ENCODE results near the gene PRDM4. TPM values are rescaled to one million over a fixed set of nuclear protein-coding genes. Genes with fewer than 3 reads are reported as not detected.

Gene PRDM4
- polyA plus RNA-seq, 3 donors: 6.5 to 16.4 (median 7.0) TPM

DNA sequence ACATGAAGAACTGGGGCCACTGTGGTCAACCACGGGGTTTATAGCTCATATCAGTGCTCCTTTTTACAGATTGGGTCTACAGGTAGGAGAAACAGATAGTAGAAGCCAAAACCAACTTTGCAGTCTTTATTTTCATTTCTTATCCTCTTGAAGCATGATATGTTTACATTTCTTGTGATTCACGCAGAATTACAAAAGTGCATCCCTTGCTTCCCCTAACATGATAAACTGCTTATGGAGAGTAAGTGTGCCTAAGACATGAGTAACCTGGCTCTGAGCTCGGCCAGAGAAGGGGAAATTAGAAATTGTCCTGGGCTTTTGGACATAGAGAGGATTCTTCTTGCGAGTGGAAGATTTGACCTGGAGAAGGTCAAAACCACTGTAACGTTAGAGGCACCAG lies 56.9 kb downstream of the PRDM4 start:
- Mint-ChIP-seq H3K4me3 (no peak overlapping the region), H3K27ac (no peak overlapping the region), H3K36me3 (peaks cover 87 to 93% of the 10 kb centered on the region in 2 donors), H3K27me3 (ENCODE audit: low read depth in 3 of 3) (no peaks in the 10 kb centered on the region), H3K9me3 (peaks cover 0 to 9% (median 2%) of the 10 kb centered on the region in 7 donors), H3K4me1 (no peaks in the 10 kb centered on the region)
- no peak for DNase-seq
- Histone ChIP-seq H3K4me1 (ENCODE audit: control insufficient read depth in 1 of 2, insufficient read depth in 2 of 2, low read length in 2 of 2) (no peaks in the 10 kb centered on the region), H3K27ac (ENCODE audit: low read depth in 1 of 2, low read length in 2 of 2) (no peak overlapping the region), H3K36me3 (replicated peaks in 1 of 2; ENCODE audit: control insufficient read depth in 1 of 2, insufficient read depth in 2 of 2, low read length in 2 of 2) (peaks cover 71 to 84% of the 10 kb centered on the region in 2 donors), H3K79me2 (ENCODE audit: insufficient read depth, low read length) (no peaks in the 10 kb centered on the region), H3K9ac (ENCODE audit: insufficient read depth, low read length, poor library complexity, severe bottlenecking) (no peak overlapping the region), H3K4me2 (replicated peaks; ENCODE audit: extremely low read depth, low read length, poor library complexity, severe bottlenecking) (no peak overlapping the region), H4K20me1 (ENCODE audit: insufficient read depth, low read length) (no peaks in the 10 kb centered on the region), H2AFZ (ENCODE audit: insufficient read depth, low read depth, low read length, poor library complexity, severe bottlenecking) (no peak overlapping the region), H3K9me3 (replicated peaks in 1 of 2; ENCODE audit: control insufficient read depth in 1 of 2, insufficient read depth in 1 of 2, low read length in 2 of 2) (no peaks in the 10 kb centered on the region), H3K4me3 (replicated peaks in 1 of 3; ENCODE audit: low read depth in 2 of 3, low read length in 3 of 3) (no peak overlapping the region), H3K27me3 (ENCODE audit: control insufficient read depth in 2 of 2, insufficient read depth in 2 of 2, low read length in 2 of 2) (no peaks in the 10 kb centered on the region)
- WGBS (ENCODE audit: insufficient coverage): no CpG with 5 or more reads among the region's 5 CpGs
- intact Hi-C loops (cut with micrococcal nuclease): no loop called here
- TF ChIP-seq, protein P1, sequence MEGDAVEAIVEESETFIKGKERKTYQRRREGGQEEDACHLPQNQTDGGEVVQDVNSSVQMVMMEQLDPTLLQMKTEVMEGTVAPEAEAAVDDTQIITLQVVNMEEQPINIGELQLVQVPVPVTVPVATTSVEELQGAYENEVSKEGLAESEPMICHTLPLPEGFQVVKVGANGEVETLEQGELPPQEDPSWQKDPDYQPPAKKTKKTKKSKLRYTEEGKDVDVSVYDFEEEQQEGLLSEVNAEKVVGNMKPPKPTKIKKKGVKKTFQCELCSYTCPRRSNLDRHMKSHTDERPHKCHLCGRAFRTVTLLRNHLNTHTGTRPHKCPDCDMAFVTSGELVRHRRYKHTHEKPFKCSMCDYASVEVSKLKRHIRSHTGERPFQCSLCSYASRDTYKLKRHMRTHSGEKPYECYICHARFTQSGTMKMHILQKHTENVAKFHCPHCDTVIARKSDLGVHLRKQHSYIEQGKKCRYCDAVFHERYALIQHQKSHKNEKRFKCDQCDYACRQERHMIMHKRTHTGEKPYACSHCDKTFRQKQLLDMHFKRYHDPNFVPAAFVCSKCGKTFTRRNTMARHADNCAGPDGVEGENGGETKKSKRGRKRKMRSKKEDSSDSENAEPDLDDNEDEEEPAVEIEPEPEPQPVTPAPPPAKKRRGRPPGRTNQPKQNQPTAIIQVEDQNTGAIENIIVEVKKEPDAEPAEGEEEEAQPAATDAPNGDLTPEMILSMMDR (IDR thresholded peaks at IDR 0.05): no peak

DNA sequence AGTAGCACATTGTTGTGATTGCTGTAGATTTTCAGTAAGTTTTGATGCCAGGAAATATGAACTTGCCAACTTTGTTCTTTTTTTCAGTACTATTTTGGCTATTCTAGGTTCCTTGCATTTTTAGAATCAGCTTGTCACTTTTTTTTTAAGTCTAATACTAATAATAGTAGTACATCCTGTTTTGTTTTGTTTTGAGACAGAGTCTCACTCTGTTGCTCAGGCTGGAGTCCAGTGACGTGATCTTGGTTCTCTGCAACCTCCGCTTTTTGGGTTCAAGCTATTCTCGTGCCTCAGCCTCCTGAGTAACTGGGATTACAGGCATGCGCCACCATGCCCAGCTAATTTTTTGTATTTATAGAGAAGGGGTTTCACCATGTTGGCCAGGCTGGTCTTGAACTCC lies 58.8 kb downstream of the PRDM4 start:
- TF ChIP-seq, protein P1 (IDR thresholded peaks at IDR 0.05): no peak
- H3K4me3 ChIP-seq (replicated peaks in 1 of 3; ENCODE audit: low read depth in 2 of 3, low read length in 3 of 3): no peak overlapping the region
- H3K27ac ChIP-seq (ENCODE audit: low read depth in 1 of 2, low read length in 2 of 2): no peak overlapping the region
- H4K20me1 ChIP-seq (ENCODE audit: insufficient read depth, low read length): no peaks in the 10 kb centered on the region
- no peak overlapping the region for H3K27ac Mint-ChIP-seq
- no peaks in the 10 kb centered on the region for H3K27me3 Mint-ChIP-seq (ENCODE audit: low read depth in 3 of 3)
- peaks cover 0 to 9% (median 2%) of the 10 kb centered on the region in 7 donors for H3K9me3 Mint-ChIP-seq
- intact Hi-C loops (cut with micrococcal nuclease): no loop called here
- no peak overlapping the region for H3K4me3 Mint-ChIP-seq
- 100% methylated on average over 3 of the region's 4 CpGs for WGBS (ENCODE audit: insufficient coverage)
- H3K36me3 ChIP-seq (replicated peaks in 1 of 2; ENCODE audit: control insufficient read depth in 1 of 2, insufficient read depth in 2 of 2, low read length in 2 of 2): peaks cover 77 to 86% of the 10 kb centered on the region in 2 donors
- H3K9ac ChIP-seq (ENCODE audit: insufficient read depth, low read length, poor library complexity, severe bottlenecking): no peak overlapping the region
- DNase-seq: no peak
- H3K9me3 ChIP-seq (replicated peaks in 1 of 2; ENCODE audit: control insufficient read depth in 1 of 2, insufficient read depth in 1 of 2, low read length in 2 of 2): no peaks in the 10 kb centered on the region
- no peaks in the 10 kb centered on the region for H3K4me1 ChIP-seq (ENCODE audit: control insufficient read depth in 1 of 2, insufficient read depth in 2 of 2, low read length in 2 of 2)
- H2AFZ ChIP-seq (ENCODE audit: insufficient read depth, low read depth, low read length, poor library complexity, severe bottlenecking): no peak overlapping the region
- H3K79me2 ChIP-seq (ENCODE audit: insufficient read depth, low read length): no peaks in the 10 kb centered on the region
- H3K4me2 ChIP-seq (replicated peaks; ENCODE audit: extremely low read depth, low read length, poor library complexity, severe bottlenecking): no peak overlapping the region
- no peaks in the 10 kb centered on the region for H3K4me1 Mint-ChIP-seq
- peaks cover 87 to 94% of the 10 kb centered on the region in 2 donors for H3K36me3 Mint-ChIP-seq
- H3K27me3 ChIP-seq (ENCODE audit: control insufficient read depth in 2 of 2, insufficient read depth in 2 of 2, low read length in 2 of 2): no peaks in the 10 kb centered on the region

Measured in CD14-positive monocyte (primary cell).